PC-3 (cell line): ENCODE data around the gene TMEM243.

Experiments
- EZH2phosphoT487 ChIP-seq: fragments of 300-600 bp; sonication (generic); IDR thresholded peaks from 2 replicates; pipeline ENCODE4 v1.6.1; 2018; ENCODE audit warnings: mild to moderate bottlenecking, antibody characterized with exemption, low read length, borderline replicate concordance
- TF ChIP-seq, protein P1 (sequence below): fragments of 300-600 bp; sonication (generic); conservative IDR thresholded peaks from 2 replicates; pipeline ENCODE4 v1.5.1; 2017; ENCODE audit warnings: antibody characterized with exemption, low read depth, mild to moderate bottlenecking, low read length

- TF ChIP-seq, protein P1, sequence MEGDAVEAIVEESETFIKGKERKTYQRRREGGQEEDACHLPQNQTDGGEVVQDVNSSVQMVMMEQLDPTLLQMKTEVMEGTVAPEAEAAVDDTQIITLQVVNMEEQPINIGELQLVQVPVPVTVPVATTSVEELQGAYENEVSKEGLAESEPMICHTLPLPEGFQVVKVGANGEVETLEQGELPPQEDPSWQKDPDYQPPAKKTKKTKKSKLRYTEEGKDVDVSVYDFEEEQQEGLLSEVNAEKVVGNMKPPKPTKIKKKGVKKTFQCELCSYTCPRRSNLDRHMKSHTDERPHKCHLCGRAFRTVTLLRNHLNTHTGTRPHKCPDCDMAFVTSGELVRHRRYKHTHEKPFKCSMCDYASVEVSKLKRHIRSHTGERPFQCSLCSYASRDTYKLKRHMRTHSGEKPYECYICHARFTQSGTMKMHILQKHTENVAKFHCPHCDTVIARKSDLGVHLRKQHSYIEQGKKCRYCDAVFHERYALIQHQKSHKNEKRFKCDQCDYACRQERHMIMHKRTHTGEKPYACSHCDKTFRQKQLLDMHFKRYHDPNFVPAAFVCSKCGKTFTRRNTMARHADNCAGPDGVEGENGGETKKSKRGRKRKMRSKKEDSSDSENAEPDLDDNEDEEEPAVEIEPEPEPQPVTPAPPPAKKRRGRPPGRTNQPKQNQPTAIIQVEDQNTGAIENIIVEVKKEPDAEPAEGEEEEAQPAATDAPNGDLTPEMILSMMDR, result no peak
- no peak for TF ChIP-seq EZH2phosphoT487
These were observed 15.4 kb upstream of the TMEM243 start for GRCh38 chr7:87234949-87235348.
